ENCODE results near the gene PRKCH. TPM values are rescaled to one million over a fixed set of nuclear protein-coding genes. Genes with fewer than 3 reads are reported as not detected.

Gene PRKCH
- total and polyA plus RNA-seq, 9 of the 15 experiments (the other 6 are each of a cell fraction or from before 2014, with no cell fraction given), result 0.61 to 4.4 (median 4.0) TPM

GRCh38 chr14:61454545-61454944 lies 133.2 kb downstream of the PRKCH start:
- H3K9me3 ChIP-seq (replicated peaks; ENCODE audit: control insufficient read depth, insufficient read depth, low read depth, low read length), result no peaks in the 10 kb centered on the region
- no peaks in the 10 kb centered on the region for H3K27me3 ChIP-seq (ENCODE audit: control insufficient read depth in 2 of 2, insufficient read depth in 2 of 2, low read length in 2 of 2)
- no peak for TF ChIP-seq TAL1 (IDR thresholded peaks at IDR 0.05)
- TF ChIP-seq ZBED1 (IDR thresholded peaks at IDR 0.05), result no peak
- no TSS peak for BruUV-seq (replicated peaks)
- WGBS (ENCODE audit: insufficient coverage, low coverage, missing lambda C conversion rate), result 31% methylated on average over 4 of the region's 4 CpGs
- no peaks in the 10 kb centered on the region; the same call in 1 of the 2 replicates for H4K20me1 ChIP-seq (replicated peaks; ENCODE audit: control insufficient read depth, insufficient read depth, low read length)
- in situ Hi-C loops (cut with MboI), result loop anchor here (10.0 kb wide), 1 partner anchor 670 kb away; no protein-coding TSS in a partner anchor
- H3K79me2 ChIP-seq (ENCODE audit: control insufficient read depth, insufficient read depth, low read length), result no peaks in the 10 kb centered on the region
- H3K9ac ChIP-seq (ENCODE audit: insufficient read depth in 1 of 2, low read depth in 2 of 2, low read length in 2 of 2), result no peak overlapping the region
- no peak overlapping the region for H2AFZ ChIP-seq (ENCODE audit: low read depth, low read length)
- ATAC-seq (no peak), DNase-seq (ENCODE audit: extremely low read depth in 1 of 4, low spot score in 3 of 4) (no peak), FAIRE-seq (no peak)
- no peak overlapping the region for H3K4me2 ChIP-seq (ENCODE audit: insufficient read depth, low read length)
- H3K27ac ChIP-seq (ENCODE audit: extremely low read depth, low read depth, low read length), result no peak overlapping the region
- H3K36me3 ChIP-seq (ENCODE audit: control insufficient read depth, insufficient read depth, low read length), result no peaks in the 10 kb centered on the region
- H3K4me1 ChIP-seq (replicated peaks in 1 of 2; ENCODE audit: control insufficient read depth in 2 of 2, insufficient read depth in 2 of 2, low read length in 2 of 2), result no peaks in the 10 kb centered on the region
- no peaks in the 10 kb centered on the region for H3K9me1 ChIP-seq (ENCODE audit: control insufficient read depth, insufficient read depth, low read length)
- ChIA-PET CTCF (ENCODE audit: low intra/inter-chr PET ratio) (interaction anchor here (1.0 kb wide), 1 partner anchor 383 kb away, joined by 3 read pairs; no protein-coding TSS in a partner anchor), POLR2A (no interaction called here)
- H3K4me3 ChIP-seq, result no peak overlapping the region
- intact Hi-C loops (cut with micrococcal nuclease), result no loop called here

- intact Hi-C loops (cut with micrococcal nuclease) (no loop called here), in situ Hi-C loops (cut with MboI) (loop anchor here (5.0 to 10.0 kb wide), 2 partner anchors 382 to 669 kb away; no protein-coding TSS in a partner anchor)
- 42% methylated on average over 6 of the region's 6 CpGs for WGBS (ENCODE audit: insufficient coverage, low coverage, missing lambda C conversion rate)
- Histone ChIP-seq H3K4me2 (ENCODE audit: insufficient read depth, low read length) (no peak overlapping the region), H3K27me3 (ENCODE audit: control insufficient read depth in 2 of 2, insufficient read depth in 2 of 2, low read length in 2 of 2) (no peaks in the 10 kb centered on the region), H3K4me1 (replicated peaks in 1 of 2; ENCODE audit: control insufficient read depth in 2 of 2, insufficient read depth in 2 of 2, low read length in 2 of 2) (no peaks in the 10 kb centered on the region), H3K9ac (ENCODE audit: insufficient read depth in 1 of 2, low read depth in 2 of 2, low read length in 2 of 2) (no peak overlapping the region), H3K4me3 (no peak overlapping the region), H3K36me3 (ENCODE audit: control insufficient read depth, insufficient read depth, low read length) (no peaks in the 10 kb centered on the region), H3K9me3 (replicated peaks; ENCODE audit: control insufficient read depth, insufficient read depth, low read depth, low read length) (no peaks in the 10 kb centered on the region), H3K9me1 (ENCODE audit: control insufficient read depth, insufficient read depth, low read length) (no peaks in the 10 kb centered on the region), H2AFZ (ENCODE audit: low read depth, low read length) (no peak overlapping the region), H3K27ac (ENCODE audit: extremely low read depth, low read depth, low read length) (no peak overlapping the region), H3K79me2 (ENCODE audit: control insufficient read depth, insufficient read depth, low read length) (no peaks in the 10 kb centered on the region), H4K20me1 (replicated peaks; ENCODE audit: control insufficient read depth, insufficient read depth, low read length) (no peaks in the 10 kb centered on the region; the same call in 1 of the 2 replicates)
- CTCF ChIA-PET (ENCODE audit: low intra/inter-chr PET ratio), result interaction anchor here (0.6 to 1.2 kb wide), 3 partner anchors 382 to 704 kb away, joined by 3 to 4 read pairs (median 3); no protein-coding TSS in a partner anchor
- no TSS peak for BruUV-seq (replicated peaks)
- TF ChIP-seq HINFP (tag; conservative IDR thresholded peaks at IDR 0.05; ENCODE audit: low read depth), result no peak
- no peak for TF ChIP-seq SIN3A (IDR thresholded peaks at IDR 0.05; ENCODE audit: borderline replicate concordance in 2 of 2, control insufficient read depth in 1 of 2, low read depth in 2 of 2, low read length in 2 of 2)
- TF ChIP-seq CBX8 (IDR thresholded peaks at IDR 0.05; ENCODE audit: borderline replicate concordance, extremely low read depth, low read depth, low read length, poor library complexity, severe bottlenecking), result no peak
- no peak for TF ChIP-seq ZNF707 (CRISPR knock-in tag; conservative IDR thresholded peaks at IDR 0.05)
- TF ChIP-seq AFF4 (CRISPR knock-in tag; IDR thresholded peaks at IDR 0.05), result no peak
- TF ChIP-seq ZNF695 (CRISPR knock-in tag; IDR thresholded peaks at IDR 0.05), result no peak
- TF ChIP-seq PML (IDR thresholded peaks at IDR 0.05; ENCODE audit: low read length), result no peak
- no peak for TF ChIP-seq FOXJ2 (tag; IDR thresholded peaks at IDR 0.05)
- POLR2A ChIA-PET, result no interaction called here
- no peak for DNase-seq (ENCODE audit: extremely low read depth in 1 of 4, low spot score in 3 of 4)
- FAIRE-seq, result no peak
- ATAC-seq, result no peak
Observed at GRCh38 chr14:61455351-61455750, 134.0 kb downstream of the PRKCH start.
